ENCODE data around the gene C3AR1. TPM values are rescaled to one million over a fixed set of nuclear protein-coding genes. Genes with fewer than 3 reads are reported as not detected.
"Not testable (repeated sequence)": the region's sequence is repeated elsewhere in the genome, so short reads cannot be mapped to it uniquely, and the experiment has no call there.

C3AR1 gene
- total and polyA plus RNA-seq, 7 donors = 6.6 to 27.3 (median 10.0) TPM

DNA sequence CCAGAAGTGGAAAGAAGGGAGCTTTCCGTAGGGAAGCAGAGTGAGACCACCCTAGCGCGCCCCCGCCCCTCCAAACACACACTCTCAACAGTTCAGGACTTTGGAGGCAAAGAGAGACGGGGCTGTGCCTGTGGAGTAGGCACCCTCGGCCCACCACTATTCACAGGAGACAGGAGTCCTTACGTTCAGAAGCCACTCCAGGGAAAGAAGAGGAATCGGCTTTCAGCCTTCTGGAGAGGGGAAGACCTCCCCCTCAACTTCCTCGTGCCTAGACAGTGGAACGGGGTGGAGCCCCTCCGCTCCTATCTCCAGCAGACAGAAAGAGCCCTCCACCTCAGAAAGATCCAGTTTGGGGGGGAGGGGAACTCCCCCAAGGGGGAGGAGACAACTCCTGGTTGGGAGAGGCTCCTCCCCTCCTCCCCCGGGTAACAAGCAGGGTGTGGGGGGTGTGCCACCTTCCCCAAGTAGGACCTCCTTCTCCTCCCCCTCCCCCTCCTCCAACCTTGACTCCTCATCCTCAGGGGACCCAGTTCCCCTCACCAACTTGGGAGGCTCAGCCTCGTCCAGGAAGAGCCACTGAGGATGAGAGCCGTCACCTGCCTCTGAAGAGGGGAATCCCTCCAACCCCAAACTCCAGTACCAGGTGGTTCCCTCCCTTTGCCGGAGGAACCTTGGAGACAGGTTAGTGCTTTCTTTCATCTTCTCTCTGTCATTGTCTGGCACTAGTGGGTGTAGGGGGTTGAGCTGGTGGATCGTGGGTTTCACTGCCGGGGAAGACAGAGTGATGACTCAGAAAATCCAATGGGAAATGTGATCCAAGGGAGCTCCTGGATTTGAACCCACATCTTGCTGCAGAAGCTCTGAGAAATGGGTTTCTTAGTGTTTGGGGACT, 32.8 kb downstream of the C3AR1 start:
- TF ChIP-seq EP300 (IDR thresholded peaks at IDR 0.05) = no peak
- peak; percentile 23 to 54 for TF ChIP-seq POLR2A (IDR thresholded peaks at IDR 0.05)
- TF ChIP-seq POLR2AphosphoS5 (IDR thresholded peaks at IDR 0.05) = peak; percentile 48 to 89 (median 74)
- TF ChIP-seq CTCF (IDR thresholded peaks at IDR 0.05) = no peak
- intact Hi-C loops (cut with DNase I) = loop anchor here (2.0 kb wide), 1 partner anchor 47 kb away; no protein-coding TSS in a partner anchor
- no peaks in the 10 kb centered on the region for H3K9me3 ChIP-seq
- WGBS, 2 donors = 8 to 10% methylated on average over 17 of the region's 17 CpGs
- peak overlapping the region; percentile 94 to 98 (median 98) for H3K27ac ChIP-seq
- peaks cover 0 to 59% (median 56%) of the 10 kb centered on the region in 4 donors for H3K4me1 ChIP-seq
- peak overlapping the region; percentile 69 to 94 (median 92) for H3K4me3 ChIP-seq
- no peaks in the 10 kb centered on the region for H3K27me3 ChIP-seq
- H3K36me3 ChIP-seq = no peaks in the 10 kb centered on the region
- peak; percentile 87 for DNase-seq

DNA sequence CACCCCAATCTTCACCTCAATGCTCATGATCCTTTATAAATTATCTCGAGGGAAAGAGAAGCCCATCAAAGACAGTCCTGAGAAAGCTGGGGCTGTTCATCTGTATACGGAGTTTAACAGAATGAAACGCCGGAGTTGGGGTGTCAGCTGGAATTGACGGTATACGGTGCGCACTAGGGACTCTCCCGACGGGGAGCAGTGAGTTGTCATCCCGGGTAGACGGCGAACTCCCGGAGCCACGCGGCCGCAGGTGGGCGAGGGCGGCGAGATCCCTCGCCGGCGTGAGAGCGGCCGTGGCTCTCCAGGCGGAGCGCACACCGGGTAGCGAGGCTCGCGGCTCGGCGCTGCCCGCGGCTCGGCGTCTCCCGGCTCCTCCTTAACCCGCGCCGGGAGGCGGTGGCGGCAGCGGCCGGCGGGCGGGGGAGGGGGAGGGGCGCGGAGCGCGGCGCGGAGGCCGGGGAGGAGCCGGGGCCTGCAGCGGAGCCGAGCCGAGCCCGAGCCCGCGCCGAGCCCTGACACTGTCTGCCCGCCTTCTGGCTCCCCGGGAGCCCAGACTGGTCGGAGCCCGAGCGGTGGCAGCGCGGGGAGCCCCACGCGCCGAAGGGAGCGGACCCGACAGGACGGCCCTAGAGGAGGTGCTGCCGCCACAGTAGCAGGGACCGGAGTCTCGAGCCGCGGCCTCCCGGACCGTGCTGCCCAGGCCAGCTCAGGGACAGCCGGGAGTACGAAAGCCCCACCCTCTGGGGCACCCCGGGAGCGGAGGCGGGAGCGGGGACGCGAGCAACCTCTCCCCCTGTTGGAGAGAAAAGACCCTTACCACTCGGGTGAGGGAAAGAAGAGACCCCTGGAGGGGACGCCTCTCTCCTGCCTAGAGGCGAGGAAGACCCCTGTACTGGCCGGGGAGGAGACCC, 33.7 kb downstream of the C3AR1 start, which contains the start of gene FOXJ2:
Gene FOXJ2 (plus strand): TSS at position 475 of the 911 bp plus-strand sequence. CDS start 7,117 bp downstream, outside the sequence.
- Histone ChIP-seq H3K9me3 (no peaks in the 10 kb centered on the region), H3K36me3 (no peaks in the 10 kb centered on the region), H3K4me3 (peak within 1 kb of the TSS; percentile 69 to 94 (median 92)), H3K27me3 (no peaks in the 10 kb centered on the region), H3K4me1 (peaks cover 0 to 50% (median 49%) of the 10 kb centered on the region in 4 donors), H3K27ac (peak within 1 kb of the TSS; percentile 94 to 98 (median 98))
- TF ChIP-seq POLR2A (IDR thresholded peaks at IDR 0.05) (peak; percentile 55 to 77), EP300 (IDR thresholded peaks at IDR 0.05) (no peak), CTCF (IDR thresholded peaks at IDR 0.05) (no peak), POLR2AphosphoS5 (IDR thresholded peaks at IDR 0.05) (peak; percentile 64 to 89 (median 76))
- DNase-seq = peak; percentile 90
- intact Hi-C loops (cut with DNase I) = loop anchor here (2.0 kb wide), 1 partner anchor 48 kb away; no protein-coding TSS in a partner anchor
- WGBS, 2 donors = 1% methylated on average over 93 of the region's 93 CpGs

DNA sequence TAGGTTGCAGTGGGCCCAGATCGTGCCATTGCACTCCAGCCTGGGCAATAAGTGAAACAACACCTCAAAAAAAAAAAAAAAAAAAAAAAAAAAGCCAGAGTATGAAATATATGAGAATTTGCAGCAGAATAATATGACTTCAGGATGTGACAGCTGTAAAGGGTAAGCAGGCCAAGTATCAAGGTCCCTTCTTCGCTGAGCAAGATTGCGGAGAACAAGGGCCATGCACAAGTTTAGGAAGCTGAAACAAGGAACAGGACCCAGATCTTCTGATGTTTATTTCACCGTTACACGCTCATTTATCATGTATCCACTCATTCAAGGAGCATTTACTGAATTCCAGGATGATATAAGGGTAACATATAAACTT, 34.3 kb downstream of the C3AR1 start:
- WGBS, 2 donors = 37 to 50% methylated on average over 5 of the region's 5 CpGs
- Histone ChIP-seq H3K4me1 (peaks cover 0 to 44% (median 43%) of the 10 kb centered on the region in 4 donors), H3K27me3 (no peaks in the 10 kb centered on the region), H3K9me3 (no peaks in the 10 kb centered on the region), H3K27ac (peak overlapping the region; percentile 94 to 98 (median 98)), H3K36me3 (no peaks in the 10 kb centered on the region), H3K4me3 (peak overlapping the region; percentile 69 to 94 (median 92))
- no peak for TF ChIP-seq EP300 (IDR thresholded peaks at IDR 0.05)
- no peak for TF ChIP-seq CTCF (IDR thresholded peaks at IDR 0.05)
- TF ChIP-seq POLR2A (IDR thresholded peaks at IDR 0.05) = no peak
- intact Hi-C loops (cut with DNase I) = loop anchor here (2.0 kb wide), 1 partner anchor 49 kb away; no protein-coding TSS in a partner anchor
- DNase-seq = no peak

DNA sequence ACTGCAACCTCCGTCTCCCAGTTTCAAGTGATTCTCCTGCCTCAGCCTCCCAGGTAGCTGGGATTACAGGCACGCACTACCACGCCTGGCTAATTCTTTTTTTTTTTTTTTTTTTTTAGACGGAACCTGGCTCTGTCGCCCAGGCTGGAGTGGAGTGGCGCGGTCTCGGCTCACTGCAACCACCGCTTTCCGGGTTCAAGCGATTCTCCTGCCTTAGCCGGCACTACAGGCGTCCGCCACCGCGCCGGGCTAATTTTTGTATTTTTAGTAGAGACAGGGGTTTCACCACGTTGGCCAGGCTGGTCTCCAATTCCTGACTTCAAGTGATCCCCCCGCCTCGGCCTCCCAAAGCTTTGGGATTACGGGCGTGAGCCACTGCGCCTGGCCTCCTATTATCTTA, 35.1 kb downstream of the C3AR1 start:
- peak overlapping the region; percentile 94 to 98 (median 98) for H3K27ac ChIP-seq
- DNase-seq; intact Hi-C loops (cut with DNase I); H3K9me3 ChIP-seq; H3K4me3 ChIP-seq; H3K36me3 ChIP-seq; H3K27me3 ChIP-seq: not testable (repeated sequence)
- 96 to 97% methylated on average over 23 of the region's 23 CpGs for WGBS, 2 donors
- H3K4me1 ChIP-seq = peaks cover 0 to 36% (median 35%) of the 10 kb centered on the region in 4 donors
